K562 (cell line): ENCODE data around the gene DCP2. TPM values are rescaled to one million over a fixed set of nuclear protein-coding genes. Genes with fewer than 3 reads are reported as not detected.
A peak's percentile ranks its signal among the peaks of the same experiment; 100 is the strongest.

ENCODE experiments used
- BRCA1 ChIP-seq, 2 experiments: fragments of 450-650 bp in 1 of 2; sonication (generic) in 1 of 2; formaldehyde crosslinking in 1 of 2; IDR thresholded peaks; 2 replicates each; pipeline versions ENCODE4 v1.5.0 to v1.6.1; 2017 to 2020; ENCODE audit warnings: mild to moderate bottlenecking in 1 of 2, missing genetic modification reagents in 1 of 2
- C11orf30 ChIP-seq: fragments of 450-650 bp; IDR thresholded peaks from 2 replicates; pipeline ENCODE4 v1.6.1; 2016; ENCODE audit warnings: low read depth, mild to moderate bottlenecking
- CBX8 ChIP-seq: fragments of 200-600 bp; sonication (generic); IDR thresholded peaks from 2 replicates; pipeline ENCODE4 v1.6.1; 2012; ENCODE audit warnings: borderline replicate concordance, mixed run types, low read depth, mild to moderate bottlenecking, moderate library complexity, mixed read lengths, low read length, control low read depth, inconsistent platforms; ENCODE audit not compliant: poor library complexity, severe bottlenecking; ENCODE audit errors: extremely low read depth
- EP400 ChIP-seq: fragments of 450-650 bp; IDR thresholded peaks from 2 replicates; pipeline ENCODE4 v1.6.1; 2017; ENCODE audit warnings: antibody characterized with exemption, mild to moderate bottlenecking, moderate library complexity
- ESRRB ChIP-seq: fragments of 250-450 bp; sonication (Bioruptor Pico); IDR thresholded peaks from 2 replicates; pipeline ENCODE4 v1.5.0; 2020; ENCODE audit warnings: mild to moderate bottlenecking, moderate library complexity, borderline replicate concordance
- ETV5 ChIP-seq: sonication (generic); formaldehyde crosslinking; IDR thresholded peaks from 2 replicates; pipeline ENCODE4 v1.4.0; 2020; ENCODE audit warnings: low read depth, mild to moderate bottlenecking, missing genetic modification reagents
- HSF4 ChIP-seq: fragments of 250-450 bp; sonication (Bioruptor Pico); IDR thresholded peaks from 2 replicates; pipeline ENCODE4 v2.1.2; 2022; ENCODE audit warnings: mild to moderate bottlenecking, moderate library complexity, borderline replicate concordance
- JUNB ChIP-seq: fragments of 450-650 bp; formaldehyde crosslinking; conservative IDR thresholded peaks from 2 replicates; pipeline ENCODE4 v1.4.0; 2020; ENCODE audit warnings: mild to moderate bottlenecking
- KAT8 ChIP-seq: fragments of 450-650 bp; IDR thresholded peaks from 2 replicates; pipeline ENCODE4 v1.6.1; 2016; ENCODE audit warnings: low read depth, mild to moderate bottlenecking
- MTA1 ChIP-seq: fragments of 450-650 bp; IDR thresholded peaks from 2 replicates; pipeline ENCODE4 v1.6.1; 2017; ENCODE audit warnings: borderline replicate concordance
- NR1H2 ChIP-seq: sonication (generic); formaldehyde crosslinking; IDR thresholded peaks from 2 replicates; pipeline ENCODE4 v1.4.0; 2020; ENCODE audit warnings: mild to moderate bottlenecking, missing genetic modification reagents
- PRPF4 ChIP-seq: fragments of 200-400 bp; formaldehyde crosslinking; IDR thresholded peaks from one replicate; pipeline ENCODE4 v1.6.1; 2017; ENCODE audit warnings: low read length, low read depth, mild to moderate bottlenecking; ENCODE audit not compliant: insufficient read depth, poor library complexity, severe bottlenecking
- RBM14 ChIP-seq: fragments of 200-400 bp; formaldehyde crosslinking; IDR thresholded peaks from 2 replicates; pipeline ENCODE4 v1.6.1; 2018; ENCODE audit warnings: low read depth, mild to moderate bottlenecking, low read length, moderate library complexity, borderline replicate concordance; ENCODE audit not compliant: insufficient read depth
- SMARCA4 ChIP-seq: fragments of 450-650 bp; IDR thresholded peaks from 2 replicates; pipeline ENCODE4 v1.6.1; 2016
- SNIP1 ChIP-seq: fragments of 450-650 bp; IDR thresholded peaks from 2 replicates; pipeline ENCODE4 v1.7.1; 2017; ENCODE audit warnings: low read depth, mild to moderate bottlenecking
- SPI1 ChIP-seq: IDR thresholded peaks from 2 replicates; pipeline ENCODE4 v1.6.1; 2011; ENCODE audit warnings: low read depth, low read length, control low read depth, borderline replicate concordance
- SUPT5H ChIP-seq: fragments of 450-650 bp; IDR thresholded peaks from 2 replicates; pipeline ENCODE4 v1.6.1; 2016
- TAL1 ChIP-seq: fragments of 450-650 bp; IDR thresholded peaks from 2 replicates; pipeline ENCODE4 v1.6.1; 2016; ENCODE audit warnings: mild to moderate bottlenecking
- TRIM28 ChIP-seq: fragments of 450-650 bp; IDR thresholded peaks from 2 replicates; pipeline ENCODE4 v1.6.1; 2017
- polyA plus RNA-seq, 8 experiments: library from polyadenylated mRNA; depleted of rRNA in 4 of 8; stranded (reverse) in 5 of 8; unstranded in 3 of 8; fragments of >200 nt; fragmentation: Nextera tagmentation in 2 of 8; fragmentation: Illumina TruSeq in 1 of 8; extraction: Ambion mirVana in 2 of 8; extraction: Trizol in 1 of 8; gene quantifications; 2 replicates each; pipeline versions ENCODE4 v1.2.1 to v1.2.3, GENCODE V29; 2011 to 2014; ENCODE audit warnings: inconsistent platforms in 1 of 8, missing spikeins in 1 of 8
- total RNA-seq, 7 experiments: library from RNA; depleted of rRNA in 6 of 7; stranded (reverse); fragments of >200 nt in 6 of 7; fragmentation: Illumina TruSeq in 2 of 7; extraction: Trizol in 2 of 7; gene quantifications; 2 replicates each; pipeline versions ENCODE4 v1.2.1 to v1.2.3, GENCODE V29; 2011 to 2021; ENCODE audit warnings: low replicate concordance in 1 of 7
- TF ChIP-seq, protein P1 (sequence below): fragments of 250-450 bp; sonication (Bioruptor Pico); IDR thresholded peaks from 2 replicates; pipeline ENCODE4 v1.9.0; 2021; ENCODE audit warnings: mild to moderate bottlenecking
- TF ChIP-seq, protein P2 (sequence below): sonication (generic); formaldehyde crosslinking; IDR thresholded peaks from 2 replicates; pipeline ENCODE4 v1.8.1; 2023; ENCODE audit warnings: mild to moderate bottlenecking, missing genetic modification reagents, moderate library complexity
- TF ChIP-seq, protein P3 (sequence below): fragments of 450-650 bp; IDR thresholded peaks from 2 replicates; pipeline ENCODE4 v1.6.1; 2016; ENCODE audit warnings: low read depth, mild to moderate bottlenecking, moderate library complexity
- TF ChIP-seq, protein P4 (sequence below): sonication (generic); formaldehyde crosslinking; IDR thresholded peaks from 2 replicates; pipeline ENCODE4 v1.8.0; 2022; ENCODE audit warnings: mild to moderate bottlenecking, missing genetic modification reagents

DCP2 gene
- total and polyA plus RNA-seq, 9 of the 15 experiments (the other 6 are each of a cell fraction or from before 2014, with no cell fraction given) = 25.9 to 109 (median 46.7) TPM

DNA sequence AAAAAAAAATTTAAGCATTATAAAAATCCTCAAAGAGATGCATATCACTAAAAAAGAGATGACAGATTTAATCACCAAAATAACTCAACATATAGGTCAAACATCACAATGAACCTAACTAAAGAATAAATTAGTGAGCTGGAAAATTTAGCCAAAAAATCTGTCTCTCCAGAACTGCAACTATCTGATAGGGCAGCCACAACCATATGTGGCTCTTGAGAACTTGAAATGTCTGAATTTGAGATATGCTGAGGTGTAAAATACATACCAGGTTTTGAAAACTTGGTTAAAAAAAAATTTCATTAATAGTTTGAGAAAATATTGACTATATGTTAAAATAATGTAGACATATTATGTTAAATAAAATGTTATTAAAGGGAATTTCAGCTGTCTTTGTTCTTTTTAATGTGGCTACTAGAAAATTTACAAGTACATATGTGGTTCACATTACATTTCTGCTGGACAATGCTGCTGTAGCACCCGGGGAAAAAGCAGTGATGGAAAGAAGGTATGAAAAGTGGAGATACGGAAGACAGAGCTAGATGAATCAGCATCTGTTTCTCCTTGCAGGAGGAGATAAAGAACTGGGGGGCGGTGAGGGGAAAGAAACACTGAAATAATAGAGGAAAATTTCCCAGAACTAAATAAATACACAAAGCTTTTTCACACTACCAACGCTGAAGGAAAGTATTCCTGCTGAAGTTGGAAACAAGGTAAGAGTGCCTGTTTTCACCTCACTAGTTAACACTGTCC is 66.1 kb downstream of the DCP2 start (continued):
- TF ChIP-seq RBM14 (no peak), KAT8 (no peak), JUNB (CRISPR knock-in tag) (no peak), ESRRB (no peak), ETV5 (CRISPR knock-in tag) (no peak), BRCA1 (IDR thresholded peaks at IDR 0.05) (no peak), BRCA1 (CRISPR knock-in tag; IDR thresholded peaks at IDR 0.05) (no peak), CBX8 (no peak), SMARCA4 (peak; percentile 98), EP400 (peak; percentile 51; the same call in 1 of the 2 replicates), HSF4 (no peak), TAL1 (peak; percentile 94), PRPF4 (no peak), C11orf30 (peak; percentile 90), NR1H2 (CRISPR knock-in tag) (no peak), SPI1 (no peak), TRIM28 (no peak), MTA1 (peak; percentile 73; the same call in 1 of the 2 replicates), SUPT5H (no peak), SNIP1 (no peak)
- TF ChIP-seq, protein P1, sequence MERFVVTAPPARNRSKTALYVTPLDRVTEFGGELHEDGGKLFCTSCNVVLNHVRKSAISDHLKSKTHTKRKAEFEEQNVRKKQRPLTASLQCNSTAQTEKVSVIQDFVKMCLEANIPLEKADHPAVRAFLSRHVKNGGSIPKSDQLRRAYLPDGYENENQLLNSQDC (CRISPR knock-in tag) = no peak
- TF ChIP-seq, protein P2, sequence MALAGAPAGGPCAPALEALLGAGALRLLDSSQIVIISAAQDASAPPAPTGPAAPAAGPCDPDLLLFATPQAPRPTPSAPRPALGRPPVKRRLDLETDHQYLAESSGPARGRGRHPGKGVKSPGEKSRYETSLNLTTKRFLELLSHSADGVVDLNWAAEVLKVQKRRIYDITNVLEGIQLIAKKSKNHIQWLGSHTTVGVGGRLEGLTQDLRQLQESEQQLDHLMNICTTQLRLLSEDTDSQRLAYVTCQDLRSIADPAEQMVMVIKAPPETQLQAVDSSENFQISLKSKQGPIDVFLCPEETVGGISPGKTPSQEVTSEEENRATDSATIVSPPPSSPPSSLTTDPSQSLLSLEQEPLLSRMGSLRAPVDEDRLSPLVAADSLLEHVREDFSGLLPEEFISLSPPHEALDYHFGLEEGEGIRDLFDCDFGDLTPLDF (CRISPR knock-in tag) = no peak
- TF ChIP-seq, protein P3, sequence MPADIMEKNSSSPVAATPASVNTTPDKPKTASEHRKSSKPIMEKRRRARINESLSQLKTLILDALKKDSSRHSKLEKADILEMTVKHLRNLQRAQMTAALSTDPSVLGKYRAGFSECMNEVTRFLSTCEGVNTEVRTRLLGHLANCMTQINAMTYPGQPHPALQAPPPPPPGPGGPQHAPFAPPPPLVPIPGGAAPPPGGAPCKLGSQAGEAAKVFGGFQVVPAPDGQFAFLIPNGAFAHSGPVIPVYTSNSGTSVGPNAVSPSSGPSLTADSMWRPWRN = no peak
- TF ChIP-seq, protein P4, sequence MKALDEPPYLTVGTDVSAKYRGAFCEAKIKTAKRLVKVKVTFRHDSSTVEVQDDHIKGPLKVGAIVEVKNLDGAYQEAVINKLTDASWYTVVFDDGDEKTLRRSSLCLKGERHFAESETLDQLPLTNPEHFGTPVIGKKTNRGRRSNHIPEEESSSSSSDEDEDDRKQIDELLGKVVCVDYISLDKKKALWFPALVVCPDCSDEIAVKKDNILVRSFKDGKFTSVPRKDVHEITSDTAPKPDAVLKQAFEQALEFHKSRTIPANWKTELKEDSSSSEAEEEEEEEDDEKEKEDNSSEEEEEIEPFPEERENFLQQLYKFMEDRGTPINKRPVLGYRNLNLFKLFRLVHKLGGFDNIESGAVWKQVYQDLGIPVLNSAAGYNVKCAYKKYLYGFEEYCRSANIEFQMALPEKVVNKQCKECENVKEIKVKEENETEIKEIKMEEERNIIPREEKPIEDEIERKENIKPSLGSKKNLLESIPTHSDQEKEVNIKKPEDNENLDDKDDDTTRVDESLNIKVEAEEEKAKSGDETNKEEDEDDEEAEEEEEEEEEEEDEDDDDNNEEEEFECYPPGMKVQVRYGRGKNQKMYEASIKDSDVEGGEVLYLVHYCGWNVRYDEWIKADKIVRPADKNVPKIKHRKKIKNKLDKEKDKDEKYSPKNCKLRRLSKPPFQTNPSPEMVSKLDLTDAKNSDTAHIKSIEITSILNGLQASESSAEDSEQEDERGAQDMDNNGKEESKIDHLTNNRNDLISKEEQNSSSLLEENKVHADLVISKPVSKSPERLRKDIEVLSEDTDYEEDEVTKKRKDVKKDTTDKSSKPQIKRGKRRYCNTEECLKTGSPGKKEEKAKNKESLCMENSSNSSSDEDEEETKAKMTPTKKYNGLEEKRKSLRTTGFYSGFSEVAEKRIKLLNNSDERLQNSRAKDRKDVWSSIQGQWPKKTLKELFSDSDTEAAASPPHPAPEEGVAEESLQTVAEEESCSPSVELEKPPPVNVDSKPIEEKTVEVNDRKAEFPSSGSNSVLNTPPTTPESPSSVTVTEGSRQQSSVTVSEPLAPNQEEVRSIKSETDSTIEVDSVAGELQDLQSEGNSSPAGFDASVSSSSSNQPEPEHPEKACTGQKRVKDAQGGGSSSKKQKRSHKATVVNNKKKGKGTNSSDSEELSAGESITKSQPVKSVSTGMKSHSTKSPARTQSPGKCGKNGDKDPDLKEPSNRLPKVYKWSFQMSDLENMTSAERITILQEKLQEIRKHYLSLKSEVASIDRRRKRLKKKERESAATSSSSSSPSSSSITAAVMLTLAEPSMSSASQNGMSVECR (CRISPR knock-in tag) = no peak
